H1 (cell line): Measurements from ENCODE around the gene IGFBP4. TPM values are rescaled to one million over a fixed set of nuclear protein-coding genes. Genes with fewer than 3 reads are reported as not detected.

ENCODE experiments used
- CTCF ChIA-PET: fragments of 300-600 bp; sonication (Branson Sonifier 250); formaldehyde crosslinking; loops from one replicate; lab custom pipeline; 2021; ENCODE audit not compliant: partially characterized antibody; lab: Charles Lee
- POLR2A ChIA-PET: fragments of 300-600 bp; sonication (Branson Sonifier 250); formaldehyde crosslinking; loops from one replicate; lab custom pipeline; 2021; ENCODE audit warnings: inconsistent platforms; ENCODE audit not compliant: partially characterized antibody; lab: Charles Lee
- DNase-seq, 2 experiments: peaks; one replicate each; pipeline versions ENCODE4 v3.0.0 to v3.0.0-alpha.2; 2010 to 2022; ENCODE audit warnings: low spot score in 2 of 2, low read depth in 1 of 2, mixed read lengths in 1 of 2
- FAIRE-seq: peaks from 2 replicates; lab custom pipeline; 2011; peaks lifted over from hg19 to GRCh38; lab: Jason Lieb, UNC
- H2AFZ ChIP-seq: 2 replicates; pipeline ENCODE4 v1.8.1; 2012; ENCODE audit warnings: low read length, inconsistent platforms
- H2AK5ac ChIP-seq: 2 replicates; pipeline ENCODE4 v1.6.1; 2013; ENCODE audit warnings: low read depth, low read length
- H2BK120ac ChIP-seq: replicated peaks from 2 replicates; pipeline ENCODE3; 2013; ENCODE audit warnings: low read depth, low read length, inconsistent platforms
- H2BK12ac ChIP-seq: 2 replicates; pipeline ENCODE4 v1.6.1; 2013; ENCODE audit warnings: low read depth, low read length
- H2BK15ac ChIP-seq: 2 replicates; pipeline ENCODE4 v1.6.1; 2013; ENCODE audit warnings: low read length
- H2BK20ac ChIP-seq: 2 replicates; pipeline ENCODE4 v1.6.1; 2013; ENCODE audit warnings: low read length
- H2BK5ac ChIP-seq: 2 replicates; pipeline ENCODE4 v1.6.1; 2013; ENCODE audit warnings: low read depth, low read length
- H3K14ac ChIP-seq: 2 replicates; pipeline ENCODE4 v1.6.1; 2013; ENCODE audit warnings: inconsistent platforms; ENCODE audit not compliant: insufficient read length
- H3K18ac ChIP-seq: 2 replicates; pipeline ENCODE4 v1.6.1; 2013; ENCODE audit warnings: low read length; ENCODE audit errors: extremely low read depth
- H3K23ac ChIP-seq: 2 replicates; pipeline ENCODE4 v1.6.1; 2013; ENCODE audit warnings: inconsistent platforms; ENCODE audit not compliant: insufficient read length
- H3K23me2 ChIP-seq: 2 replicates; pipeline ENCODE4 v1.6.1; 2013; ENCODE audit warnings: low read depth, low read length
- H3K27ac ChIP-seq: 2 replicates; pipeline ENCODE4 v1.6.1; 2011; ENCODE audit warnings: low read depth, low read length, inconsistent platforms
- H3K27me3 ChIP-seq, 4 experiments: replicated peaks in 1 of 4; 1 replicate in 1 of 4; 2 replicates in 3 of 4; pipeline versions ENCODE4 v1.6.1 to v1.8.1; 2011 to 2013; ENCODE audit warnings: low read length in 3 of 4, mild to moderate bottlenecking in 3 of 4, inconsistent platforms in 2 of 4, mixed read lengths in 2 of 4, moderate library complexity in 1 of 4; ENCODE audit not compliant: control insufficient read depth in 3 of 4, insufficient read depth in 3 of 4; ENCODE audit errors: extremely low read depth in 1 of 4
- H3K36me3 ChIP-seq, 4 experiments: 2 replicates each; pipeline versions ENCODE4 v1.6.1 to v1.8.1; 2011 to 2013; ENCODE audit warnings: mild to moderate bottlenecking in 4 of 4, low read length in 3 of 4, moderate library complexity in 2 of 4, control low read depth in 1 of 4, inconsistent platforms in 1 of 4; ENCODE audit not compliant: insufficient read depth in 4 of 4, control insufficient read depth in 2 of 4
- H3K4ac ChIP-seq: replicated peaks from 2 replicates; pipeline ENCODE3; 2013; ENCODE audit warnings: low read length, low read depth, mixed read lengths, inconsistent platforms; ENCODE audit not compliant: insufficient read length
- H3K4me1 ChIP-seq, 4 experiments: replicated peaks in 1 of 4; 1 replicate in 1 of 4; 2 replicates in 3 of 4; pipeline versions ENCODE4 v1.6.1 to v1.8.1; 2011 to 2013; ENCODE audit warnings: low read length in 3 of 4, inconsistent platforms in 2 of 4, mixed read lengths in 1 of 4; ENCODE audit not compliant: insufficient read depth in 4 of 4, control insufficient read depth in 3 of 4
- H3K4me2 ChIP-seq, 2 experiments: 2 replicates each; pipeline versions ENCODE4 v1.6.1 to v1.8.1; 2011 to 2013; ENCODE audit warnings: low read depth in 2 of 2, low read length in 2 of 2, control low read depth in 1 of 2, inconsistent platforms in 1 of 2, mild to moderate bottlenecking in 1 of 2; ENCODE audit not compliant: insufficient read depth in 1 of 2
- H3K4me3 ChIP-seq, 4 experiments: fragments of 200-600, 300-600 bp in 1 of 4; sonication (generic), shearing (Covaris generic), sonication (Bioruptor Twin) in 1 of 4; 2 replicates each; pipeline versions ENCODE4 v1.5.1 to v1.8.1; 2011 to 2016; ENCODE audit warnings: low read length in 4 of 4, low read depth in 3 of 4, control low read depth in 2 of 4, inconsistent platforms in 2 of 4, mild to moderate bottlenecking in 2 of 4, mixed read lengths in 1 of 4, moderate library complexity in 1 of 4; ENCODE audit not compliant: insufficient read depth in 2 of 4; ENCODE audit errors: extremely low read depth in 1 of 4
- H3K56ac ChIP-seq: replicated peaks from 2 replicates; pipeline ENCODE3; 2013; ENCODE audit warnings: low read depth, mild to moderate bottlenecking, mixed read lengths, low read length, inconsistent platforms; ENCODE audit not compliant: insufficient read length
- H3K79me1 ChIP-seq: 2 replicates; pipeline ENCODE4 v1.6.1; 2013; ENCODE audit warnings: low read depth, low read length, control low read depth
- H3K79me2 ChIP-seq, 2 experiments: 2 replicates each; pipeline versions ENCODE4 v1.6.1 to v1.8.1; 2012 to 2013; ENCODE audit warnings: low read length in 2 of 2, mild to moderate bottlenecking in 2 of 2, inconsistent platforms in 1 of 2; ENCODE audit not compliant: insufficient read depth in 2 of 2, control insufficient read depth in 1 of 2
- H3K9ac ChIP-seq, 4 experiments: replicated peaks in 1 of 4; 1 replicate in 1 of 4; 2 replicates in 3 of 4; pipeline versions ENCODE4 v1.6.1 to v1.8.1; 2011 to 2013; ENCODE audit warnings: low read depth in 3 of 4, low read length in 3 of 4, control low read depth in 2 of 4, mild to moderate bottlenecking in 2 of 4, moderate library complexity in 2 of 4, inconsistent platforms in 1 of 4; ENCODE audit errors: extremely low read depth in 1 of 4
- H3K9me3 ChIP-seq, 2 experiments: 2 replicates each; pipeline versions ENCODE4 v1.6.1 to v1.8.1; 2012 to 2013; ENCODE audit warnings: mild to moderate bottlenecking in 2 of 2, moderate library complexity in 2 of 2, control low read depth in 1 of 2, inconsistent platforms in 1 of 2, low read depth in 1 of 2, low read length in 1 of 2, mixed read lengths in 1 of 2; ENCODE audit not compliant: insufficient read depth in 2 of 2
- H4K20me1 ChIP-seq, 2 experiments: replicated peaks in 1 of 2; 2 replicates each; pipeline versions ENCODE3 to v1.8.1; 2011 to 2013; ENCODE audit warnings: inconsistent platforms in 2 of 2, low read length in 2 of 2, mild to moderate bottlenecking in 1 of 2; ENCODE audit not compliant: insufficient read depth in 2 of 2, control insufficient read depth in 1 of 2
- H4K5ac ChIP-seq: 2 replicates; pipeline ENCODE4 v1.6.1; 2013; ENCODE audit warnings: low read length, low read depth, mixed read lengths, inconsistent platforms; ENCODE audit not compliant: insufficient read length
- H4K8ac ChIP-seq: 2 replicates; pipeline ENCODE4 v1.8.0; 2013; ENCODE audit warnings: mild to moderate bottlenecking, moderate library complexity, low read length, inconsistent platforms; ENCODE audit not compliant: insufficient read depth; ENCODE audit errors: extremely low read depth
- H4K91ac ChIP-seq: replicated peaks from 2 replicates; pipeline ENCODE3; 2013; ENCODE audit warnings: low read length, mixed read lengths, inconsistent platforms; ENCODE audit not compliant: insufficient read length
- SRF ChIP-seq: IDR thresholded peaks from 2 replicates; pipeline ENCODE4 v1.6.1; 2011; ENCODE audit warnings: mild to moderate bottlenecking, low read depth, low read length, moderate library complexity
- USF2 ChIP-seq: IDR thresholded peaks from 2 replicates; pipeline ENCODE4 v1.6.1; 2011; ENCODE audit warnings: low read length, improper control_type of control experiment
- WGBS, 2 experiments: shearing (Covaris generic) in 1 of 2; methylation state at CpG; one replicate each; pipeline versions ENCODE4 v1.1.6 to v1.1.7; 2013 to 2015; ENCODE audit warnings: low lambda C conversion rate in 2 of 2, mixed read lengths in 2 of 2, inconsistent platforms in 1 of 2, low coverage in 1 of 2, missing lambda C conversion rate in 1 of 2; ENCODE audit not compliant: insufficient replicate concordance in 2 of 2, insufficient coverage in 1 of 2, insufficient read length in 1 of 2; ENCODE audit errors: extremely low coverage in 1 of 2, missing lambda C conversion rate in 1 of 2; 5-methylcytosine and 5-hydroxymethylcytosine counted together
- polyA plus RNA-seq, 7 experiments: library from polyadenylated mRNA; depleted of rRNA in 3 of 7; stranded (reverse) in 5 of 7; unstranded in 2 of 7; fragments of >200 nt in 5 of 7; fragments of 200-250 nt in 2 of 7; gene quantifications; 1 replicate in 5 of 7; 2 replicates in 1 of 7; 4 replicates in 1 of 7; pipeline versions ENCODE4 v1.2.1 to v1.2.3, GENCODE V29; 2011 to 2013; ENCODE audit warnings: missing spikeins in 2 of 7, mixed read lengths in 2 of 7
- total RNA-seq: library from RNA; stranded (reverse); fragmentation: NEBNext Ultra II Directional; extraction: Animal tissue kit (Norgen Biotek cat#: 25700); gene quantifications from 2 replicates; pipeline ENCODE4 v1.2.1, GENCODE V29; 2021

The IGFBP4 gene
- total and polyA plus RNA-seq, 2 of the 8 experiments (the other 6 are each of a cell fraction or from before 2014, with no cell fraction given): 85.5 to 105 TPM

- Histone ChIP-seq H2BK15ac (no peak overlapping the region), H2AK5ac (no peak overlapping the region), H4K20me1 (no peaks in the 10 kb centered on the region), H3K36me3 (no peaks in the 10 kb centered on the region), H2BK5ac (no peak overlapping the region), H2BK20ac (no peak overlapping the region), H3K23me2 (no peaks in the 10 kb centered on the region; the same call in 1 of the 2 replicates), H3K79me1 (no peaks in the 10 kb centered on the region), H3K79me2 (no peaks in the 10 kb centered on the region), H3K27me3 (no peaks in the 10 kb centered on the region; a peak in 2 of 7 replicates), H2AFZ (no peak overlapping the region), H3K9me3 (peaks cover 0 to 2% of the 10 kb centered on the region in 2 experiments; a peak in 1 of 4 replicates), H4K5ac (no peak overlapping the region), H2BK12ac (0 out of 2 replicates have a peak overlapping the region, but pooled peaks have one; percentile 50), H3K56ac (no peak overlapping the region), H3K4me3 (no peak overlapping the region), H3K4me1 (peaks cover 3 to 19% (median 8%) of the 10 kb centered on the region in 4 experiments; a peak in 6 of 7 replicates), H3K23ac (no peak overlapping the region), H2BK120ac (no peak overlapping the region), H3K9ac (no peak overlapping the region), H4K91ac (no peak overlapping the region), H3K4ac (no peak overlapping the region), H3K4me2 (no peak overlapping the region), H3K14ac (no peak overlapping the region), H3K27ac (no peak overlapping the region), H3K18ac (no peak overlapping the region), H4K8ac (no peak overlapping the region)
- 80% methylated on average over 1 of the region's 1 CpG; no CpG with 5 or more reads in 1 of the 2 experiments for WGBS, 2 experiments
- DNase-seq: no peak
- POLR2A ChIA-PET: interaction anchor here (0.9 to 1.7 kb wide), 4 partner anchors 10 to 77 kb away, joined by 3 to 4 read pairs (median 3); no protein-coding TSS in a partner anchor
- TF ChIP-seq SRF: no peak
- TF ChIP-seq USF2: 0 out of 2 replicates have a peak, but pooled peaks have one; percentile 15
- FAIRE-seq: no peak
- CTCF ChIA-PET: interaction anchor here (3.4 to 34.1 kb wide), 6 partner anchors 11 to 81 kb away, joined by 13 to 739 read pairs (median 42); partner anchors contain the start of gene IGFBP4
Measured at GRCh38 chr17:40477796-40478195, 34.5 kb downstream of the IGFBP4 start.
